PC-9 (cell line): ENCODE data around the gene CLTCL1.

Experiments used
- EZH2 ChIP-seq: fragments of 200-600 bp; sonication (generic); IDR thresholded peaks from 2 replicates; pipeline ENCODE4 v1.8.0; 2017; ENCODE audit warnings: antibody characterized with exemption, low read depth
- TF ChIP-seq, protein P1 (sequence below): fragments of 200-600 bp; sonication (generic); conservative IDR thresholded peaks from 2 replicates; pipeline ENCODE4 v1.6.1; 2017; ENCODE audit warnings: mixed run types, antibody characterized with exemption, mild to moderate bottlenecking, moderate library complexity

DNA sequence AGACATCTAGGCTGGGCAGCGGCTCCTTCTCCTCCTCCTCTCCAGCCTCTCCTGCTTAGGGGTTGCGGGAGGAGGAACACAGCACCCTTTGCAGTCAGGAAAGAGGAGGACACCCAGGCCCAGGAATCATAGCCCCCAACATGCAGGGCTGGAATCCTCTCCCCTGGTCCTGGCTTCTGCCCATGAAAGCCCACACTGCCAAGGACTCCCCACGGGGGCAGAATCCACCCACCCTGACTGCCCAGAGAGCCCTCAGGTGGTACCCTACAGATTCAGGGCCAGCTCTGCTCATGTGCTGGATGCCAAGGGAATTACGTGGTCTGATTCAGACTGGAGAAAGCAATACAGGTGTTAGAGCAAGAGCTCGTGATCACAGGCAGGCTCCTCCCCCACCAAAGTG lies 151.5 kb downstream of the CLTCL1 start:
- TF ChIP-seq EZH2: no peak
- TF ChIP-seq, protein P1, sequence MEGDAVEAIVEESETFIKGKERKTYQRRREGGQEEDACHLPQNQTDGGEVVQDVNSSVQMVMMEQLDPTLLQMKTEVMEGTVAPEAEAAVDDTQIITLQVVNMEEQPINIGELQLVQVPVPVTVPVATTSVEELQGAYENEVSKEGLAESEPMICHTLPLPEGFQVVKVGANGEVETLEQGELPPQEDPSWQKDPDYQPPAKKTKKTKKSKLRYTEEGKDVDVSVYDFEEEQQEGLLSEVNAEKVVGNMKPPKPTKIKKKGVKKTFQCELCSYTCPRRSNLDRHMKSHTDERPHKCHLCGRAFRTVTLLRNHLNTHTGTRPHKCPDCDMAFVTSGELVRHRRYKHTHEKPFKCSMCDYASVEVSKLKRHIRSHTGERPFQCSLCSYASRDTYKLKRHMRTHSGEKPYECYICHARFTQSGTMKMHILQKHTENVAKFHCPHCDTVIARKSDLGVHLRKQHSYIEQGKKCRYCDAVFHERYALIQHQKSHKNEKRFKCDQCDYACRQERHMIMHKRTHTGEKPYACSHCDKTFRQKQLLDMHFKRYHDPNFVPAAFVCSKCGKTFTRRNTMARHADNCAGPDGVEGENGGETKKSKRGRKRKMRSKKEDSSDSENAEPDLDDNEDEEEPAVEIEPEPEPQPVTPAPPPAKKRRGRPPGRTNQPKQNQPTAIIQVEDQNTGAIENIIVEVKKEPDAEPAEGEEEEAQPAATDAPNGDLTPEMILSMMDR: no peak
